ENCODE measurements around the gene IL4I1. TPM values are rescaled to one million over a fixed set of nuclear protein-coding genes. Genes with fewer than 3 reads are reported as not detected.

Gene IL4I1
- total RNA-seq, 2 donors from 2014 or later = 0.14 to 2.5 TPM

- no peak for TF ChIP-seq POLR2A (IDR thresholded peaks at IDR 0.05)
- no peak for TF ChIP-seq POLR2AphosphoS5 (IDR thresholded peaks at IDR 0.05)
- TF ChIP-seq CTCF (IDR thresholded peaks at IDR 0.05) = no peak
- Histone ChIP-seq H3K9me3 (no peaks in the 10 kb centered on the region), H3K27me3 (replicated peaks; ENCODE audit: insufficient read depth) (no peaks in the 10 kb centered on the region), H3K4me3 (no peak overlapping the region), H3K36me3 (peaks cover 2 to 32% of the 10 kb centered on the region in 2 donors), H3K4me1 (replicated peaks) (peaks cover 4% of the 10 kb centered on the region), H3K27ac (peak overlapping the region in 1 of 2 donors; percentile 31)
- intact Hi-C loops (cut with DNase I) = no loop called here
- no peak for DNase-seq (ENCODE audit: low spot score)
- 77% methylated on average over 19 of the region's 21 CpGs for WGBS
Measured at GRCh38 chr19:49855676-49856573, 40.8 kb downstream of the IL4I1 start.

- Histone ChIP-seq H3K27me3 (replicated peaks; ENCODE audit: insufficient read depth) (no peaks in the 10 kb centered on the region), H3K4me3 (no peak overlapping the region), H3K36me3 (peaks cover 2 to 32% of the 10 kb centered on the region in 2 donors), H3K9me3 (no peaks in the 10 kb centered on the region), H3K4me1 (replicated peaks) (no peaks in the 10 kb centered on the region), H3K27ac (peak overlapping the region in 1 of 2 donors; percentile 31)
- intact Hi-C loops (cut with DNase I) = no loop called here
- DNase-seq (ENCODE audit: low spot score) = no peak
- no peak for TF ChIP-seq CTCF (IDR thresholded peaks at IDR 0.05)
- no peak for TF ChIP-seq POLR2AphosphoS5 (IDR thresholded peaks at IDR 0.05)
- no peak for TF ChIP-seq POLR2A (IDR thresholded peaks at IDR 0.05)
- 82% methylated on average over 12 of the region's 12 CpGs for WGBS
Measured at GRCh38 chr19:49855277-49855675, 41.4 kb downstream of the IL4I1 start.

GRCh38 chr19:49854378-49855263, 42.1 kb downstream of the IL4I1 start:
- intact Hi-C loops (cut with DNase I) = loop anchor here (5.0 kb wide), 1 partner anchor 37 kb away; the partner anchor contains the start of gene MED25
- no peaks in the 10 kb centered on the region for H3K27me3 ChIP-seq (replicated peaks; ENCODE audit: insufficient read depth)
- H3K36me3 ChIP-seq = peaks cover 2 to 32% of the 10 kb centered on the region in 2 donors
- no peaks in the 10 kb centered on the region for H3K9me3 ChIP-seq
- DNase-seq (ENCODE audit: low spot score) = no peak
- no peaks in the 10 kb centered on the region for H3K4me1 ChIP-seq (replicated peaks)
- H3K27ac ChIP-seq = peak overlapping the region in 1 of 2 donors; percentile 31
- no peak overlapping the region for H3K4me3 ChIP-seq
- 89% methylated on average over 20 of the region's 39 CpGs for WGBS
- TF ChIP-seq POLR2AphosphoS5 (IDR thresholded peaks at IDR 0.05) (no peak), CTCF (IDR thresholded peaks at IDR 0.05) (no peak), POLR2A (IDR thresholded peaks at IDR 0.05) (no peak)

GRCh38 chr19:49853852-49854377, 42.8 kb downstream of the IL4I1 start:
- no peak for TF ChIP-seq CTCF (IDR thresholded peaks at IDR 0.05)
- no peak for TF ChIP-seq POLR2A (IDR thresholded peaks at IDR 0.05)
- no peak for TF ChIP-seq POLR2AphosphoS5 (IDR thresholded peaks at IDR 0.05)
- Histone ChIP-seq H3K9me3 (no peaks in the 10 kb centered on the region), H3K27ac (peak overlapping the region in 1 of 2 donors; percentile 40), H3K27me3 (replicated peaks; ENCODE audit: insufficient read depth) (no peaks in the 10 kb centered on the region), H3K4me3 (no peak overlapping the region), H3K36me3 (peaks cover 2 to 32% of the 10 kb centered on the region in 2 donors), H3K4me1 (replicated peaks) (no peaks in the 10 kb centered on the region)
- WGBS = 81% methylated on average over 10 of the region's 10 CpGs
- DNase-seq (ENCODE audit: low spot score) = no peak
- intact Hi-C loops (cut with DNase I) = loop anchor here (5.0 kb wide), 1 partner anchor 37 kb away; the partner anchor contains the start of gene MED25

All from prostate gland (tissue), 2 donors.